Measurements from ENCODE around the gene FYCO1.

- TF ChIP-seq EP300 (IDR thresholded peaks at IDR 0.05) (no peak), CTCF (IDR thresholded peaks at IDR 0.05) (no peak)
These were observed 15.3 kb downstream of the FYCO1 start for GRCh38 chr3:45980229-45980813.
